ENCODE measurements around the gene FBXO27.

DNA sequence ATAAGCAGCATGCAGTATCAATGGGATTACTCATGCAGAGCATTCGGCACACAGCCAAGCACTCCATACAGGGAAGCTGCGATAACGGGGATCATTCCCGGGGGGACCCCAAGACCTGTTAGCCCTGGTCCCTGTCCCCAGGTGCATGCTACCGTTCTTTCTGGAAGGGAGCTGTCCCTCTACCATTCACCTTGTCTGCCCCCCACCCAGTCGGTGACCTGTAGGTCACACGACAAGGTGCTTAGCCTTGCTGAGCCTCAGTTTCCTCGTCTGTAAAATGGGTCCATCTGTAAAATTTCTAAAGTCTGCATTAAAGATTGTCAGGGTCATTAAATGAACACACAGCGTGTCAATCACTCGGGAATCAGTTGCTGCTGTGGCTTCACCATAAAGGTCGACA, 45.0 kb upstream of the FBXO27 start:
- no peak for TF ChIP-seq EZH2 (optimal IDR thresholded peaks at IDR 0.05; ENCODE audit: low read depth, low read length)
- TF ChIP-seq, protein P1, sequence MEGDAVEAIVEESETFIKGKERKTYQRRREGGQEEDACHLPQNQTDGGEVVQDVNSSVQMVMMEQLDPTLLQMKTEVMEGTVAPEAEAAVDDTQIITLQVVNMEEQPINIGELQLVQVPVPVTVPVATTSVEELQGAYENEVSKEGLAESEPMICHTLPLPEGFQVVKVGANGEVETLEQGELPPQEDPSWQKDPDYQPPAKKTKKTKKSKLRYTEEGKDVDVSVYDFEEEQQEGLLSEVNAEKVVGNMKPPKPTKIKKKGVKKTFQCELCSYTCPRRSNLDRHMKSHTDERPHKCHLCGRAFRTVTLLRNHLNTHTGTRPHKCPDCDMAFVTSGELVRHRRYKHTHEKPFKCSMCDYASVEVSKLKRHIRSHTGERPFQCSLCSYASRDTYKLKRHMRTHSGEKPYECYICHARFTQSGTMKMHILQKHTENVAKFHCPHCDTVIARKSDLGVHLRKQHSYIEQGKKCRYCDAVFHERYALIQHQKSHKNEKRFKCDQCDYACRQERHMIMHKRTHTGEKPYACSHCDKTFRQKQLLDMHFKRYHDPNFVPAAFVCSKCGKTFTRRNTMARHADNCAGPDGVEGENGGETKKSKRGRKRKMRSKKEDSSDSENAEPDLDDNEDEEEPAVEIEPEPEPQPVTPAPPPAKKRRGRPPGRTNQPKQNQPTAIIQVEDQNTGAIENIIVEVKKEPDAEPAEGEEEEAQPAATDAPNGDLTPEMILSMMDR (IDR thresholded peaks at IDR 0.05; ENCODE audit: low read length) = no peak

Data from MM.1S (cell line).